HG03045 (cell line): ENCODE measurements around the gene ELL2.
A peak's percentile ranks its signal among the peaks of the same experiment; 100 is the strongest.

Experiments
- ATAC-seq: cut with Tn5 transposase; IDR thresholded peaks from one replicate; pipeline ENCODE4 v1.9.1; 2021; ENCODE audit warnings: mild to moderate bottlenecking, moderate library complexity; ENCODE audit not compliant: unreplicated experiment

ELL2 gene

GRCh38 chr5:95961617-95962474 lies at the start of gene ELL2:
ELL2 (minus strand) TSS chr5:95961851; CDS start chr5:95961721, 130 bp downstream.
- ATAC-seq: peak; percentile 86

- ATAC-seq: no peak
These were observed 47.5 kb upstream of the ELL2 start for GRCh38 chr5:96008987-96009647.

- ATAC-seq: no peak
These were observed 46.8 kb upstream of the ELL2 start for GRCh38 chr5:96008487-96008886.

GRCh38 chr5:96007051-96007450 lies 45.4 kb upstream of the ELL2 start:
- no peak for ATAC-seq

GRCh38 chr5:96006291-96006690 lies 44.6 kb upstream of the ELL2 start:
- no peak for ATAC-seq

- ATAC-seq: no peak
These were observed 43.1 kb upstream of the ELL2 start for GRCh38 chr5:96004754-96005153.

DNA sequence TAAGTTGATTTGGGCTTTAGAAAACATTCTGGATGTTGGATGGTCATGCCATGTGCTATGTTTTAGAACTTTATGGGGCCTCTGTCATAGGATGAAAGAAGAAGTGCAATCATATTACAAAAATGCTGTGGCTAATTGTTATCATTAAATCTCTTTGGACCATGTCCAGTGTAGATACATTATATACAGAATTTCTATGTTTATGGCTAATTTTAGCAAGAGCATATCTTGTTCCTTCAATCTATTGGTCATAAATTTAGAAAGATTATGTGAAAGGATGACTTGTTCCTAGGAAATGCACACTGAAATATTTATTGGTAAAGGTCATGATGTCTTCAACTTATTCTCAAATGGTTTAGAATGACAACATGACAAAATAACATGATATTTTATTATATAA lies 42.4 kb upstream of the ELL2 start:
- ATAC-seq: no peak

GRCh38 chr5:96001262-96001661 lies 39.6 kb upstream of the ELL2 start:
- ATAC-seq: no peak

GRCh38 chr5:96000308-96000707 lies 38.7 kb upstream of the ELL2 start:
- ATAC-seq: no peak

DNA sequence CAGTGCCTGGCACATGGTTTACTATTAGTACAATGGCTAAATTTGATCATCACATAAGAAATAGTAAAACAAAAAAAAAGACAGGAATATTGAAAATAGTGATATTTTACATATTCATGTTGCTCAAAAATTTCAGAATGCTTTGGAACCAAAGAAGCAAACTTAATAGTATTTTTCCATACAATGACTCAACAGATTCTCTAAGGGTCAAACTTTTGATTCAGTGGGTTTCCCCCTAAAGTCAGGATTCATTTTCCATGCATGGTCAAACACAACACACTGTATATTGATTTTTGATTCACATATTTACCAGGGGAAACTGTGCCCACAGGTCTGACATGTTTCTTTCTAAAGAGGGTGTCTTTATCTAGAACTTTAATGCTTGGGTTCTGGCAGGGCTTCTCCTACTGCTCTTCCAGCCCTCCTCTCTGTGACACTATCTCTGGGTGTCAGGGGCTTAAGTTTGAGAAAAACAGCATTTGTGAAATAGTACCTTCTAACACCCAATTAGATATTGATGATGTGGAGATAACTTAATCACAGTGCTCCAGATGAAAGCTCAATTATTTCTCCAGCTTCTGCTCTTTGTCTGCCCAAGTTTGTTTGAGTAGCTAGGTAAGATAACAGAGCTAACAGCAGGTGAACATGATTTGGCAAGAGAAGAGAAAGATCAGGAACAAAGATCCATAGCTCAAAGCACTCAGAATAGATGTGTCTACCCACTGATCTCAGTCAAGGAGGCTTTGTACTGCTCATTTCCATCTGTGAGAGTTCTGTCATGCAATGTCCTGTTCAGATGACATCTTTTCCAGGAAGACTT lies 35.5 kb upstream of the ELL2 start:
- no peak for ATAC-seq

DNA sequence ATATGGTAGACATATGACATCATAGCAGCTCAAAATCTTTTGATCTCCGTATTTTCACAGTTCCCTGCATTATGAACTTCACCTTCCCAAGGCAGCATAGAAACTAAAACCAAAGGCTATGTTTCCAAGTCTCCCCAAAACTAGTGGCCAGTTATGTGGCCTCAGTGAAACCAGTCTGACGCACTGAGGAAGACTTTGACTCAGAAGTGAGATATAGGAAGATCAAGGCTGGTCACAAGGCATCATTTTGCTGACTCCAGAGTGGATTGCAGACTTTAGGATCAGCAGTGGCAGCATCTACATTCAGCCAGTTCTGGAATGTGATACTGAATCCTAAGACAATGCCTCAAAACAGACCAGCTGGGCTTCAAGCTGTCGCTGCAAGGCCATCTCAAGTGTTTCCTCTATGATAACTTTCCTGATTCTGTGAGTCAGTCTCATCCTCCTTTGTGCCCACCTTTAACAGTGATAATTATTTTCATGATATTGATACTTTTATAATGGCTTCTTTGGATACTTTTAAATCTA lies 34.4 kb upstream of the ELL2 start:
- no peak for ATAC-seq

DNA sequence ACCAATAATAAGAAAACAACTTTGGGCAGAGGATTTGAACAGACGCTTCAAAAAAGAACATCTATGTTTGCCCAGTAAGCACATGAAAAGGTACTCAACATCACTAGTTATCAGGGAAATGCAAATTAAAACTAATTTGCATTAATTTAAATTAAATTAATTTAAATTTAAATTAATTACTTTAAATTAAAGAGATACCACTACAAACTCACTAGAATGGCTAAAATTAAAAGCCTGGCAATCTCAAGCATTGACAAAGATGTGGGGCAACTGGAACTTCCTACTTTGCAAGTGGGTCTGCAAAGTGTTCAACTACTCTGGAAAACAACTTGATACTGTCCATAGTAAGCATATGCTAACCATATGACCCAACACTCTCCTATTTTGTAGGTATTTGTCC lies 32.1 kb upstream of the ELL2 start:
- no peak for ATAC-seq

- ATAC-seq: no peak
These were observed 31.6 kb upstream of the ELL2 start for GRCh38 chr5:95993266-95993665.

GRCh38 chr5:95989283-95990048 lies 27.8 kb upstream of the ELL2 start:
- no peak for ATAC-seq

GRCh38 chr5:95988877-95989276 lies 27.2 kb upstream of the ELL2 start:
- ATAC-seq: no peak

GRCh38 chr5:95988094-95988493 lies 26.4 kb upstream of the ELL2 start:
- ATAC-seq: no peak

- no peak for ATAC-seq
These were observed 25.4 kb upstream of the ELL2 start for GRCh38 chr5:95986937-95987520.

GRCh38 chr5:95986001-95986400 lies 24.4 kb upstream of the ELL2 start:
- ATAC-seq: no peak

DNA sequence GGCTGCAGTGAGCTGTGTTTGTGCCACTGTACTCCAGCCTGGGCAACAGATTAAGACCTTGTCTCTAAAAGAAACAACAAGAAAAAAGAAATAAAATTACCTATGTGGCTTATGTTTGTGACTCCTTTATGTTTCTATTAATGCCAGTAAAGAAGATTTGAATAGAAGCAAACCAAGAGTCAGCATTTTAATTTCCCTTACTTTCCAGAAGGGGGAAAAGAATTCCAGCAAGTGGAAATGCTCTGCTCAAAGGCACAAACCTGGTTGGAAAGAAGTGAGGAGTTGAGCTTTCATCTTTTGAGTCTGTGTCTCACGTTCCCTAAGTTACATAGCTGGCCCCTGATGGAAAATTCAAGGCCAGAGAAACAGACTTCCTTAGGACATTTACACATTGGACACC lies 23.6 kb upstream of the ELL2 start:
- no peak for ATAC-seq

- ATAC-seq: no peak
These were observed 22.8 kb upstream of the ELL2 start for GRCh38 chr5:95984287-95984938.
